T-helper 17 cell (primary cell): ENCODE results near the gene MOXD1. TPM values are rescaled to one million over a fixed set of nuclear protein-coding genes. Genes with fewer than 3 reads are reported as not detected.
"Not testable (repeated sequence)": the region's sequence is repeated elsewhere in the genome, so short reads cannot be mapped to it uniquely, and the experiment has no call there.

Experiments
- ATAC-seq: fragments of 150-1000 bp; cut with Tn5 transposase; 2 replicates; pipeline ENCODE4 v1.10.0; 2021; ENCODE audit warnings: mild to moderate bottlenecking, moderate library complexity
- DNase-seq, 3 donors: peaks; one replicate each; pipeline versions ENCODE4 v3.0.0 to v3.0.0-alpha.2; 2020 to 2021
- H3K9me3 ChIP-seq: one replicate; pipeline ENCODE4 v1.7.0; 2013; ENCODE audit warnings: low read length, mild to moderate bottlenecking; ENCODE audit not compliant: control insufficient read depth, poor library complexity, severe bottlenecking
- H3K27ac Mint-ChIP-seq: one replicate; pipeline ENCODE4 v1.8.0; 2022; ENCODE audit warnings: mild to moderate bottlenecking, moderate library complexity, mixed read lengths
- H3K27me3 Mint-ChIP-seq: one replicate; pipeline ENCODE4 v1.8.0; 2022; ENCODE audit warnings: mixed read lengths
- H3K36me3 Mint-ChIP-seq: one replicate; pipeline ENCODE4 v1.8.0; 2022; ENCODE audit warnings: low read depth, mixed read lengths
- H3K4me1 Mint-ChIP-seq: one replicate; pipeline ENCODE4 v1.8.0; 2022; ENCODE audit warnings: mild to moderate bottlenecking, mixed read lengths
- H3K4me3 Mint-ChIP-seq: one replicate; pipeline ENCODE4 v1.8.0; 2022; ENCODE audit warnings: mild to moderate bottlenecking, moderate library complexity, mixed read lengths
- total RNA-seq, 4 donors: library from RNA in 2 of 4; stranded (reverse) in 2 of 4; gene quantifications; one replicate each; pipeline ENCODE4 v1.2.3 and lab custom pipeline; 2022 to 2026

MOXD1 gene
- total RNA-seq, 2 donors from 2014 or later, result not detected

DNA sequence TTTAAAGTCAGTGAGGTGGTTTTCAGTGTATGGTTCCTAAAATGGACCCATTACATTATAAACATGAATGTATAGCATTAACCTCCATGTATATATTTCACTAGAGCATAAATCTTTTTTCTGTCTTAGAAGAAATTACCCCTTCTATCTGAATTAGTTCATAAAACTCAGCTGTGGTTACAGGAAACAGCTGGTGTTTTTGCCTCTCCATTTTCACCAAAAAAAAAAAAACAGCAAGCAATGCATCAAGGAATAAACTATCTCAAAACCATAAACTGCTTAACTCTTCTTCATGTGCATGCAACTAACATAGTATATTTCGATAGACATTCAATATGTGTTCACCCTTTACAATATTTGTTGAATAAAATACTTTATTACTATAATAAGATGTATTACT lies 40.2 kb downstream of the MOXD1 start:
- H3K9me3 ChIP-seq, result no peaks in the 10 kb centered on the region
- Mint-ChIP-seq H3K36me3 (no peaks in the 10 kb centered on the region), H3K4me1 (peaks cover 3% of the 10 kb centered on the region), H3K4me3 (no peak overlapping the region), H3K27me3 (peaks cover 13% of the 10 kb centered on the region), H3K27ac (no peak overlapping the region)
- ATAC-seq (no peak), DNase-seq (no peak)

DNA sequence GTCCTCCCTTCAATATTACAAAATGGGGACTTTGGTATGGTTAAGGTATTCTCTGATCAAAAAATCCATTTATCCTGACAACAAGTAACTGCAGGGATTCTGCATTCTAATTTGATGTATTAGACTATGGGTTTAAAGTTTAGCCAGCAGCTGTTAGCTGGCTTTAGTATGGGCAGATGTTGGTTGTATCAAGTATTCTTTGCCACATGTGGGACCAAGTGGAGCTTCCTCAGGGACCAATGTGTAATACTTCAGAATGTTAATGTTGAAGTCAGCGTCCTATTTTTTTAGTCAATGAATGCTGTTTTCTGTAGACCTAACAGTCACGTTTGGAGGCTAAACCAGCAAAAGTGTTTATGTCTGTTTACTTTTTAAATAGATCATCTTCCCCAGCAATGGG lies 41.4 kb downstream of the MOXD1 start:
- H3K27ac Mint-ChIP-seq, result no peak overlapping the region
- ATAC-seq (no peak), DNase-seq (no peak)
- no peaks in the 10 kb centered on the region for H3K9me3 ChIP-seq
- peaks cover 2% of the 10 kb centered on the region for H3K4me1 Mint-ChIP-seq
- H3K4me3 Mint-ChIP-seq, result no peak overlapping the region
- H3K27me3 Mint-ChIP-seq, result peaks cover 5% of the 10 kb centered on the region
- H3K36me3 Mint-ChIP-seq, result no peaks in the 10 kb centered on the region

DNA sequence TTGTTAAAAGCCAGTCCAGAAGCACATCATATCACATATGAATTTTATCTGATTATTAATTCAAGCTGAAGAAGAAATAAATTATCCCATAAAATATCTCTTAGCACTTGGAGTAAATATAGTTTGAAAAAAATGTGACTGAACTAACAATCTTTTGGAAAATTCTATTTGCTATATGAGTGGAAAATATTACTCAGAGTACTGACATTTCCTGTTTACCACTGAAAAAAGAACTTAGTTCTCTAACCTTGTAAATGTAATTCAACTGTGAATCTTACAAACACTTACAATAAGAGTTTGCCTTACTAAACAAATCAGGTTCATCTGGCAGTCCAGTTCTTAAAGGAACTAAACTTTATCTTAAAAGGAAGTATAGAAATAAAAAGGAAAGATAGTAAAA lies 44.2 kb downstream of the MOXD1 start:
- Mint-ChIP-seq H3K36me3 (no peaks in the 10 kb centered on the region), H3K27ac (no peak overlapping the region)
- no peak for DNase-seq

DNA sequence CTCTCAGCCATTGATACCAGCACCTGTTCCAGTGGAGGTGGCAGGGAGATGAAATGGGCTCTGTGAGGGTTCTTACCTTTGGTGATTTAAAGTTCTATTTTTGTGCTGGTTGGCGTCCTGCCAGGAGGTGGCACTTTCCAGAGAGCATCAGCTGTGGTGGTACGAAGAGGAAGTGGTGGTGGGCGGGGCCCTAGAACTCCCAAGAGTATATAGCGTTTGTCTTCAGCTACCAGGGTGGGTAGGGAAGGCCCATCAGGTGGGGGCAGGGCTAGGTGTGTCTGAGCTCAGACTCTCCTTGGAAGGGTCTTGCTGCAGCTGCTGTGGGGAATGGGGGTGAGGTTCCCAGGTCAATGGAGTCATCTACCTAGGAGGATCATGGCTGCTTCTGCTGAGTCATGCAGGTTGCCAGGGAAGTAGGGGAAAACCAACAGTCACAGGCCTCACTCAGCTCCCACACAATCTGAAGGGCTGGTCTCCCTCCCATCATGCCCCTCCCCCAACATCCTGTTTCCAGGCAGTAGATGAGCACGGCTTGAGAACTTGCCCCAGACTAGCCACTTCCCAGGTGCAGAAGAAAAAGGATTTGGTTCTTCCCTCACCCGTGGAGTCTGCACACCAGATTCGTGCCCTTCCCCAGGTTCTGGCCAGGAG lies 46.6 kb downstream of the MOXD1 start:
- Mint-ChIP-seq H3K4me3 (no peak overlapping the region), H3K27me3 (no peaks in the 10 kb centered on the region), H3K4me1 (peaks cover 2% of the 10 kb centered on the region), H3K27ac (no peak overlapping the region), H3K36me3 (no peaks in the 10 kb centered on the region)
- peak in 1 of 3 donors; percentile 6 for DNase-seq
- no peaks in the 10 kb centered on the region for H3K9me3 ChIP-seq
- peak; percentile 59 for ATAC-seq

More for the DNA sequence above, 44.2 kb downstream of the MOXD1 start:
- Mint-ChIP-seq H3K4me3 (no peak overlapping the region), H3K27me3 (no peaks in the 10 kb centered on the region), H3K4me1 (peaks cover 2% of the 10 kb centered on the region)
- no peak for ATAC-seq
- no peaks in the 10 kb centered on the region for H3K9me3 ChIP-seq

DNA sequence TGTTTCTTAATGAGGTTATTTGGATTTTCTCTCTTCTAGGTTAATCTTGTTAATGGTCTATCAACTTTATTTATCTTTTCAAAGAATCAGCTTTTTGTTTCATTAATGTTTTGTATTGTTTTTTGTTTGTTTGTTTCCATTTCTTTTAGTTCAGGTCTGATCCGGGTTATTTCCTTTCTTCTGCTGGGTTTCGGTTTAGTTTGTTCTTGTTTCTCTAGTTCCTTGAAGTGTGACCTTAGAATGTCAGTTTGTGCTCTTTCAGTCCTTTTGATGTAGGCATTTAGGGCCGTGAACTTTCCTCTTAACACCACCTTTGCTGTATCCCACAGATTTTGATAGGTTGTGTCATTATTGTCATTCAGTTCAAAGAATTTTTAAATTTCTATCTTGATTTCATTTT lies 49.3 kb downstream of the MOXD1 start:
- H3K4me3 Mint-ChIP-seq, result peak overlapping the region; percentile 1
- not testable (repeated sequence) for H3K9me3 ChIP-seq, H3K27ac Mint-ChIP-seq

DNA sequence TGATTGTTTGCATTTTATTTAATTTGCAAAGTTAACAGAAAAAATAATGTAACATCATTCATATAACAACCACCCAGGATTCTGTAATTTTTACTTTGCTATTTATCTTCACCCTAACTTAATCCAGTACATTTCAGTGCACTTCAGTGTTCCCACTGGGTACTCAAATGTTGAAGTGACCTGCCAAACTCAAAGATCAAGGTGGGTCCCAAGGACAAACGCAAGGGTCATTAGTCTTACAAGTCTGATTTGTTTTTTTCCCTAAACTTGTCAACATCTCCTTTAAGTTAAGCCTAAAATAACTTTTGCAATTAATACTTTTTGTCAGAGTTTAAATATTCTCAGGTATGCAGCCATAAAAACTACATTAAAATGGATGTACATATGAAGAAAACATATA lies 53.0 kb downstream of the MOXD1 start:
- no peak overlapping the region for H3K4me3 Mint-ChIP-seq
- no peak overlapping the region for H3K27ac Mint-ChIP-seq
- ATAC-seq, result no peak
- no peaks in the 10 kb centered on the region for H3K4me1 Mint-ChIP-seq
- H3K27me3 Mint-ChIP-seq, result peaks cover under 1% of the 10 kb centered on the region
- no peaks in the 10 kb centered on the region for H3K9me3 ChIP-seq
- DNase-seq, result no peak
- H3K36me3 Mint-ChIP-seq, result no peaks in the 10 kb centered on the region

More for the DNA sequence above, 49.3 kb downstream of the MOXD1 start:
- not testable (repeated sequence) for ATAC-seq, H3K36me3 Mint-ChIP-seq, DNase-seq, H3K4me1 Mint-ChIP-seq, H3K27me3 Mint-ChIP-seq

DNA sequence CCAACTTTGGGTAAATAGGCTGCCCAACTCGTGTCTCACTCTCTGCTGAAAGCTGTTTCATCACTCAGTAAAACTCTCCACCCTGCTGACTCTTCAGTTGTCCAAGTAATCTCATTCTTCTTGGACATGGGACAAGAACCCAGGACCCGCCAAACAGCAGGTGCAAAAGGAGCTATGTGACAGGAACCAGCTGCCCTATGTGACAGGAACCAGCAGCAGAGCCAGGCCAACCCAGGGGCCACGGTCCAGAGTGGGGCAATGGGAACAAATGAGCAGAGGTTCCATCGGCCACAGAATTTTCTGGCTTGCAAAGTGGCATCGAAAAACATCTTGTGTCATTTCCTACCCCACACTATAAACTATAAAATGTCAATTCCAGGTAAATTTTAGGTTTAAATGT lies 56.5 kb downstream of the MOXD1 start:
- no peak overlapping the region for H3K4me3 Mint-ChIP-seq
- no peak overlapping the region for H3K27ac Mint-ChIP-seq
- H3K36me3 Mint-ChIP-seq, result no peaks in the 10 kb centered on the region
- H3K9me3 ChIP-seq, result no peaks in the 10 kb centered on the region
- ATAC-seq (no peak), DNase-seq (no peak)
- no peaks in the 10 kb centered on the region for H3K4me1 Mint-ChIP-seq
- peaks cover 10% of the 10 kb centered on the region for H3K27me3 Mint-ChIP-seq

DNA sequence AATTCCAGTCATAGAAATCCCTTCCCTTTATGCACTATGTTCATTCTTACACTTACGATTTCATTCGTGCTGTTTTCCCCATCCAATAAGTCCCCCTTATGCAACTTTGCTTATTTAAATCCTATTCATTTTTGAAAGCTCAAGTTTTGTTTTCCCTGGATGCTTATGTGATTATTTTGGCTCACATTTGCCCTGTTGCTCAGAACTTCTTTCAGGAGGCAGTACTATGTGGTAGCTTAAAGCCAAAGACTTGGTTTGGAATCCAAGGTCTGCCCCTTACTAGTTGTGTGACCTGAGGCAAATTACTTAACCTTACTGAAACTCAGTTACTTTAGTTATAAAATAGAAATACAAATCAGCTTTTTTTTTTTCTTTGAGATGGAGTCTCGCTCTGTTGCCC lies 59.6 kb downstream of the MOXD1 start:
- no peak for DNase-seq
- no peak for ATAC-seq
- H3K27me3 Mint-ChIP-seq, result peaks cover 10% of the 10 kb centered on the region
- no peaks in the 10 kb centered on the region for H3K9me3 ChIP-seq
- no peaks in the 10 kb centered on the region for H3K36me3 Mint-ChIP-seq
- no peaks in the 10 kb centered on the region for H3K4me1 Mint-ChIP-seq
- H3K4me3 Mint-ChIP-seq, result peak overlapping the region; percentile 1
- H3K27ac Mint-ChIP-seq, result no peak overlapping the region

DNA sequence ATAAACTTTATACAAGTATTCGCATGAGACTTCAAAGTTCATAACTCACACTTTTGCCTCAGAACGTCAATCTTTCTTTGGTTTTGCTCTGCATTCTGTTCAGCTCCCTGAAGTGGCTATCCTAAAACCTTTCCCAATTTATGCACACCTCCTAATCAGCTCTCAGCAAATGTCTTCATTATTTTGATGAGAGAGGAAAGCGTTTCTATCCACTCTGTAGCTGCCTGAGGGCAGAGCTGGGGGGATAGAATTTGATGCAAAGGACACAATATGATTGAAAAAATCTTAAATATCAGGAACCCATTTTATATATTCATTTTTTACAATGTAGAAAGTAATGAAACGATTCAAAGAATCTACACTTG lies 66.8 kb downstream of the MOXD1 start:
- DNase-seq, result no peak
- H3K9me3 ChIP-seq, result no peaks in the 10 kb centered on the region
- Mint-ChIP-seq H3K27ac (no peak overlapping the region), H3K27me3 (peaks cover 51% of the 10 kb centered on the region), H3K4me3 (no peak overlapping the region), H3K36me3 (no peaks in the 10 kb centered on the region), H3K4me1 (peaks cover 2% of the 10 kb centered on the region)
- no peak for ATAC-seq

DNA sequence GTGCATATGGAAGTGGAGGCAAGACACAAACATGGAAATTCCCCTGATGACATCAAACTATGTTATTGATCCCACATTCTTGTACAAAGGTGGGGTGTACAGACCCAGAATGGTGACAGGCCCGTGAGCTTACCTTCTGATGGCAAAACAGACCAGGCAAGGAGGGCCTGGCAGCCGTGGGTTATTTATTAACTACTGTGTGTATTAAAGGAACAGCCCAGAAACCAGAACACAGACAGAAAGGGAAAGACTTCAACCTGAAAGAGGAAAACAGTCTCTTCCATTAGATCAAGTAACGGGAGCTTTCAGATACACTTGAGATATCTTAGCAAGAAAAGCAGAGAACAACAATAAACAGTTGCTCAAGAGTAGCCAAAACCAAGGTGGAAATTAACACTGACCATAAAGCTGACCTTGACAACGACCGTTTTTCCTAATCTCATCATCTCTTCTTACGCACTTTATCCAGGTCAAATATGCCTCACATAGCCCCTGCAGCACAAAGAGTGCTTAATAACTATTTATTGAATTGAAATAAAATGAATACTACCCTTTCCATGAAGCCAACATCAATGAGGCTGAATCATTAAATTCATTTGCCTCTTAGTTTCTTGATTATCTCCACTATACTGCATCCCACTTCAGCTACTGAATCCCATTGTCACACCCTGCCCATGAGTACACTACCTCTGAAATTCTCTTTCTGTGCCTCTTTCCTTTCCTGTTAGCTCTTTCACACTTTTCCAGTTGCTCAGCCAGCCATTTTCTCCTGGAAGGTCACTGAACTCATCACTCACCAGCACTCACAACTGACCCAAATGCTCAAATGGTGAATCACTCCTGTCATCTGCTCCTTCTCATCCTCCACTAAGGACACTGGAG lies 67.4 kb downstream of the MOXD1 start:
- Mint-ChIP-seq H3K4me1 (peaks cover 2% of the 10 kb centered on the region), H3K27me3 (peaks cover 57% of the 10 kb centered on the region), H3K27ac (no peak overlapping the region), H3K36me3 (no peaks in the 10 kb centered on the region), H3K4me3 (no peak overlapping the region)
- ATAC-seq (no peak), DNase-seq (no peak)
- no peaks in the 10 kb centered on the region for H3K9me3 ChIP-seq

DNA sequence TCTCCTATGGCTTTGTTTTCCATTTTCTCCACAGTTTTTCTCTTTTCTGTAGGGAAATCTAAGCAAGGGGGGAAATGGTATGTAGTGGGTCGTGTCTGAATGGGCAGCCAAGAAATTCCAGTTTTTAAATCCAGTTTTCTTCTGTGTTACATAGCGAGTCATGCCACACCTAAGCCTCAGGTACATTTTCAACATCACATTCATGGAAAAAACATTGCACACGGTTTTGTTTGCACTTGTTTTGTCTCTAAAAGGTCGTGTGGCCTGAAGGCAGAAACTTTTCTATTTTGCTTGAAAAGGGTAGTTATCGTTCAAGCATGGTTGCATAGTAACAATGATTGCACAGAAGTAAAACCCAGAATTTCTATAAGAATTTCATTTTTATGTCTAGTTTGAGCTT lies 70.5 kb downstream of the MOXD1 start:
- H3K9me3 ChIP-seq, result no peaks in the 10 kb centered on the region
- peaks cover 2% of the 10 kb centered on the region for H3K4me1 Mint-ChIP-seq
- H3K27ac Mint-ChIP-seq, result no peak overlapping the region

DNA sequence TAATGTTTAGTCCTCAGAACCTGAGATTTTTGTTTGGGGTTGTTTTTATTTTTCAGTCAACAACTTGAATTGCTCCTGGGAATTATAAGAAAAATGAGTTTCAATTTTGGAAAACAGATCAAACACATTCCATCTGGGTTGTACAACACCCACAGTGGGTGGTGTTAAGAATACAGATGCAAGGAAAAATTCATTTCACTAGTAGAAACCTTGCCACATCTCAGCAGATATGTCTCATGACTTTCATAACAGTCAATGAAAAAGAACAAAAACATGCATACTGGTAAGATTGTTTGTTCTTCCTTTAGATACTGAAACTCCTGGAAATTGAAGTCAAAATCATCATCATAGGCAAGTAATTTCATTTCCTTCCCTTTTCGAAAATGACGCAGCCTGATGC lies 78.9 kb downstream of the MOXD1 start:
- no peaks in the 10 kb centered on the region for H3K9me3 ChIP-seq
- H3K4me1 Mint-ChIP-seq, result no peaks in the 10 kb centered on the region
- H3K27ac Mint-ChIP-seq, result no peak overlapping the region
- ATAC-seq (no peak), DNase-seq (no peak)
- peaks cover 29% of the 10 kb centered on the region for H3K27me3 Mint-ChIP-seq
- H3K36me3 Mint-ChIP-seq, result no peaks in the 10 kb centered on the region
- H3K4me3 Mint-ChIP-seq, result no peak overlapping the region

More for the DNA sequence above, 70.5 kb downstream of the MOXD1 start:
- H3K4me3 Mint-ChIP-seq, result no peak overlapping the region
- ATAC-seq, result no peak
- DNase-seq, result no peak
- H3K36me3 Mint-ChIP-seq, result no peaks in the 10 kb centered on the region
- peaks cover 58% of the 10 kb centered on the region for H3K27me3 Mint-ChIP-seq

DNA sequence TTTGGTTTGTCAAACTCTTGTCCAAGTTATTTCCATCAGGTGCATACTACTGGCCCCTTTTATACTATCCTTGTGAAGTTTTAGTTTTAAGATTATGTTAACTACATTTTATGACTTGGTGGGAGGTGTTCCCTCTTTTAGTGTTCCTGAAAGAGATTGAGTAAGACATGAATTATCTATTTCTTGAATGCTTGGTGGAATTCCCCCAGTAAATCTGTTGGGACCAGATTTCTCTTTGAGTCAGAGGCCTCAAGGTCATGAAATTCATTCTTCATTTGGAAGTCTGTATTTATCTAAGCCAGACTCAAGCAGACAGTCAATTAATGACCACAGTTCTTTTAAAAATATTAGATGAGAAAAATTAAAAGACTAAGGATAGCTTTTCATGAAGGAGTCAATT lies 81.3 kb downstream of the MOXD1 start:
- Mint-ChIP-seq H3K4me3 (no peak overlapping the region), H3K27me3 (peaks cover 16% of the 10 kb centered on the region), H3K27ac (no peak overlapping the region), H3K36me3 (no peaks in the 10 kb centered on the region), H3K4me1 (no peaks in the 10 kb centered on the region)
- no peaks in the 10 kb centered on the region for H3K9me3 ChIP-seq
- DNase-seq (no peak), ATAC-seq (no peak)

DNA sequence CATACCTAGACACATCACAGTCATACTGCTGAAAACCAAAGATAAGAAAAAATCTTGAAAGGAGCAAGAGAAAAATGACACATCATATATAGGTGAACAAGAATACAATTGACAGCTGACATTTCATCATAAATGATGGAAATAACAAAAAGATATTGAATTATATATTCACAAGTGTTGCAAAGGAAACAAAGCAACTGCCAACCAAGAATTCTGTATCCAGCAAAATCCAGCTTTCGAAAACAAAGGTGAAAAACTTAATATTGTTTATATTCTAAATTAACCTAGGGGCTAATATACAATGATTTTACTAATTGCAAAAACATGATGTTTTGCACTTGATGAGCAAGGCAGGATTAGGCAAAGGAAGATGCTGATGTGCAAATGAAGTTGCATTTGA lies 84.3 kb downstream of the MOXD1 start:
- Mint-ChIP-seq H3K4me1 (no peaks in the 10 kb centered on the region), H3K27ac (no peak overlapping the region), H3K36me3 (no peaks in the 10 kb centered on the region), H3K27me3 (peaks cover 6% of the 10 kb centered on the region), H3K4me3 (no peak overlapping the region)
- H3K9me3 ChIP-seq, result no peaks in the 10 kb centered on the region
- ATAC-seq (no peak), DNase-seq (no peak)
